Right atrium auricular region (tissue), 2 donors: ENCODE measurements around the gene SMYD4. TPM values are rescaled to one million over a fixed set of nuclear protein-coding genes. Genes with fewer than 3 reads are reported as not detected.
A peak's percentile ranks its signal among the peaks of the same experiment; 100 is the strongest.

Experiments used
- DNase-seq: peaks from one replicate; pipeline ENCODE4 v3.0.0-alpha.2; 2019; ENCODE audit warnings: low spot score
- H3K27ac ChIP-seq, 2 donors: fragments of 200-600 bp; sonication (generic); 1 replicate in 1 of 2; 2 replicates in 1 of 2; pipeline ENCODE4 v1.5.1; 2016 to 2019
- H3K27me3 ChIP-seq, 2 donors: fragments of 200-600 bp; sonication (generic); one replicate each; pipeline versions ENCODE4 v1.5.1 to v1.6.0; 2017 to 2019
- H3K36me3 ChIP-seq: fragments of 200-600 bp; sonication (generic); one replicate; pipeline ENCODE4 v1.5.1; 2016
- H3K4me1 ChIP-seq, 2 donors: fragments of 200-600 bp; sonication (generic); one replicate each; pipeline versions ENCODE4 v1.5.1 to v1.6.0; 2017 to 2019
- H3K4me3 ChIP-seq, 2 donors: fragments of 200-600 bp; sonication (generic); 1 replicate in 1 of 2; 2 replicates in 1 of 2; pipeline ENCODE4 v1.5.1; 2017 to 2019; ENCODE audit warnings: mild to moderate bottlenecking in 1 of 2, moderate library complexity in 1 of 2
- H3K9me3 ChIP-seq, 2 donors: fragments of 200-600 bp; sonication (generic); one replicate each; pipeline ENCODE4 v1.5.1; 2019
- total RNA-seq, 2 donors: library from RNA; depleted of rRNA; stranded (reverse); fragments of >200 nt; gene quantifications; one replicate each; pipeline ENCODE4 v1.1.0, GENCODE V29; 2016
- TF ChIP-seq, protein P1 (sequence below), 2 donors: fragments of 200-600 bp; sonication (generic); IDR thresholded peaks; one replicate each; pipeline ENCODE4 v1.5.1; 2019; ENCODE audit warnings: antibody characterized with exemption in 2 of 2

Gene SMYD4
- total RNA-seq, 2 donors from 2014 or later = 6.2 to 7.1 TPM

DNA sequence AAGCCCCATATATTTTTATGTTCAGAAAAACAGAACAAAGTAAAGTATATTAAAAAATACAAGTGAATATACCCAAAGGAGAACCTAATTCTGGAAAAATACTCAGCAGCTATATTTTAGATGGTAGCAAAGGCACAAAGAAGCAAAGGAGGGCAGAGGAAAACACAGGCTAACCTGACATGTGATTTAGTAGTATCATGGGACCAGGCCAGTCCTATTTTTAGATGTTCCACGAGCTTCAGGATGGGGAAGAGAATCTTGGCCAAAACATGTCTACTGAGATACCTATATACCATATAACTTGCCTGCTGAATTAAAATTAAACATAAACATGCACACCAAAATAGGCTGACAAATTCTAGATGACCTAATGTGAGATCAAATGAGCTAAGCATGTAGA is 32.9 kb downstream of the SMYD4 start:
- peak overlapping the region; percentile 80 to 90 for H3K27ac ChIP-seq
- TF ChIP-seq, protein P1, sequence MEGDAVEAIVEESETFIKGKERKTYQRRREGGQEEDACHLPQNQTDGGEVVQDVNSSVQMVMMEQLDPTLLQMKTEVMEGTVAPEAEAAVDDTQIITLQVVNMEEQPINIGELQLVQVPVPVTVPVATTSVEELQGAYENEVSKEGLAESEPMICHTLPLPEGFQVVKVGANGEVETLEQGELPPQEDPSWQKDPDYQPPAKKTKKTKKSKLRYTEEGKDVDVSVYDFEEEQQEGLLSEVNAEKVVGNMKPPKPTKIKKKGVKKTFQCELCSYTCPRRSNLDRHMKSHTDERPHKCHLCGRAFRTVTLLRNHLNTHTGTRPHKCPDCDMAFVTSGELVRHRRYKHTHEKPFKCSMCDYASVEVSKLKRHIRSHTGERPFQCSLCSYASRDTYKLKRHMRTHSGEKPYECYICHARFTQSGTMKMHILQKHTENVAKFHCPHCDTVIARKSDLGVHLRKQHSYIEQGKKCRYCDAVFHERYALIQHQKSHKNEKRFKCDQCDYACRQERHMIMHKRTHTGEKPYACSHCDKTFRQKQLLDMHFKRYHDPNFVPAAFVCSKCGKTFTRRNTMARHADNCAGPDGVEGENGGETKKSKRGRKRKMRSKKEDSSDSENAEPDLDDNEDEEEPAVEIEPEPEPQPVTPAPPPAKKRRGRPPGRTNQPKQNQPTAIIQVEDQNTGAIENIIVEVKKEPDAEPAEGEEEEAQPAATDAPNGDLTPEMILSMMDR (IDR thresholded peaks at IDR 0.05) = no peak
- H3K4me1 ChIP-seq = peaks cover 0 to 15% of the 10 kb centered on the region in 2 donors
- no peaks in the 10 kb centered on the region for H3K27me3 ChIP-seq
- H3K9me3 ChIP-seq = no peaks in the 10 kb centered on the region
- H3K36me3 ChIP-seq = no peaks in the 10 kb centered on the region
- no peak overlapping the region for H3K4me3 ChIP-seq
- DNase-seq = no peak

DNA sequence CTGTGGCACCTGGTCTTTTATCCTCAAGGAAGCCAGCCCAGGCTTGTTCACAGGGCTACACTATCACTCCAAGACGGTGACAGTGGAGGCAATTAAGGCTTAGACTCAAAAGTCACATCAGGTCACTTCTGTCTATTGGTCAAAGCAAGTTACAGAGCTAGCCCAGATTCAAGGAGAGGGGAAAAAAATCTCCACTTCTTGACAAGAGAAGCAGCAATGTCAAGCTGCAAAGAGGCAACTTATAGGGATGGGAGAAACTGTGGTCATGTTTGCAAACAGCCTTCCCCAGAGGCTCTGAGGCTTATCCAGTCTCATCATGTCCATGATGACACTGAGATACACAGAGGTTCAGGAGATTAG is 36.3 kb downstream of the SMYD4 start:
- DNase-seq = no peak
- no peaks in the 10 kb centered on the region for H3K27me3 ChIP-seq
- peaks cover 0 to 24% of the 10 kb centered on the region in 2 donors for H3K4me1 ChIP-seq
- H3K36me3 ChIP-seq = no peaks in the 10 kb centered on the region
- H3K4me3 ChIP-seq = no peak overlapping the region
- H3K27ac ChIP-seq = peak overlapping the region in 1 of 2 donors; percentile 24
- no peaks in the 10 kb centered on the region for H3K9me3 ChIP-seq
- TF ChIP-seq, protein P1 (IDR thresholded peaks at IDR 0.05) = no peak

DNA sequence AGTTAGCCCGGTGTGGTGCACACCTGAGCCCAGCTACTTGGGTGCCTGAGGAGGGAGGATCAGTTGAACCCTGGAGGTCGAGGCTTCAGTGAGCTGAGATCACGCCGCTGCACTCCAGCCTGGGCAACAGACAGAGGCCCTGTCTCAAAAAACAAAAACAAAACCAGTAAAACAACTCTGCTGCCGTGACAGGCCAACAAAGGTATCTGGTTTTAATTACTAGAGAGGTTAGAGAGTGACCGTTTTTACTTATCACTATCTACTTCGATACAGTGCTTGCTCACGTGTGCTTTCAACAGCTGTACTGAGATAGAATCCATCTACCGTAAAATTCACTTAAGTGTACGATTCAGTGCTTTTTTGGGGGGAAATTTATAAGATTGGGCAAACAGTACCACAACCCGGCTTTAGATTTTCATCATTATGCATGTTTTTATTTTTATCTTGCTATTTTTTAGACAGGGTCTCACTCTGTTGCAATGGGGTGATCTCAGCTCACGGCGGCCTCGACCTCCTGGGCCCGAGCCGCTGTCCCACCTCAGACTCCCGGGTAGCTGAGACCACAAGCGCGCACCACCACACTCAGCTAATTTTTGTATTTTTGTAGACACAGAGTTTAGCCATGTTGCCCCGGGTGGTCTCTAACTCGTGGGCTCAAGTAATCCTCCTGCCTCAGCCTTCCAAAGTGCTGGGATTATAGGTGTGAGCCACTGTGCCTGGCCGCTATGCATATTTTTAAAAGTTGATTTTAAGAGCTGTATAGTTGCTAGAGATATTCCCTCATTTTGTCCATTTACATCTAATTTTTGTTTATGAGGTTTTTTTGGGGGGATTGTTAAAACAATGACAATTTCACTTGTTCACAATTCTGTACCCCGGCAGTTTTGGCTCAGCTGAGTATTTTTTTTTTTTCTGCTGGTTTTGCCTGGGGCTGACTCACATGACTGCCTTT is 36.9 kb downstream of the SMYD4 start:
- Histone ChIP-seq H3K36me3 (no peaks in the 10 kb centered on the region), H3K4me3 (no peak overlapping the region), H3K4me1 (peaks cover 0 to 25% of the 10 kb centered on the region in 2 donors), H3K27me3 (no peaks in the 10 kb centered on the region), H3K27ac (peak overlapping the region; percentile 24 to 38), H3K9me3 (no peaks in the 10 kb centered on the region)
- TF ChIP-seq, protein P1 (IDR thresholded peaks at IDR 0.05) = no peak
- no peak for DNase-seq

DNA sequence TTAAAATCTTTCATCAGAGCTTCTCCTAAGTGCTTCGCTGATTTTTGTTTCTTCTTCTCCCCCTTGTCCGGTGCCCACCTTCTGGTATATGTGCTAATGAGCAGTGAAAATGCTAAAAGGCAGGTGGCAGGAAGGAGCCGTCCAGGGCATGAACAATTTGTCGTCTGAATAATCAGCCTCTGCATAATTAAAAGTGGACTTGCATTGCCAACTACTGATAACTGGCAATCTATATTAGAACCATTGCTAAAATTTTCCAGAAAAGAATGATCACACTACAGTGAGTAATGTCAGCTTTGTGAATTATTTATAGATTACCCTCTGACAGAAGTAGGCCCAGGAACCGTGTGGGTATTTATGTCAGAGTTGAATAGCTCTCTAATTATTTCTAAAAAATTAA is 39.8 kb downstream of the SMYD4 start:
- peak overlapping the region; percentile 2 to 26 for H3K27ac ChIP-seq
- no peaks in the 10 kb centered on the region for H3K27me3 ChIP-seq
- no peak for DNase-seq
- no peaks in the 10 kb centered on the region for H3K36me3 ChIP-seq
- peaks cover 0 to 41% of the 10 kb centered on the region in 2 donors for H3K4me1 ChIP-seq
- TF ChIP-seq, protein P1 (IDR thresholded peaks at IDR 0.05) = peak in 1 of 2 donors; percentile 45
- H3K9me3 ChIP-seq = no peaks in the 10 kb centered on the region
- H3K4me3 ChIP-seq = no peak overlapping the region

DNA sequence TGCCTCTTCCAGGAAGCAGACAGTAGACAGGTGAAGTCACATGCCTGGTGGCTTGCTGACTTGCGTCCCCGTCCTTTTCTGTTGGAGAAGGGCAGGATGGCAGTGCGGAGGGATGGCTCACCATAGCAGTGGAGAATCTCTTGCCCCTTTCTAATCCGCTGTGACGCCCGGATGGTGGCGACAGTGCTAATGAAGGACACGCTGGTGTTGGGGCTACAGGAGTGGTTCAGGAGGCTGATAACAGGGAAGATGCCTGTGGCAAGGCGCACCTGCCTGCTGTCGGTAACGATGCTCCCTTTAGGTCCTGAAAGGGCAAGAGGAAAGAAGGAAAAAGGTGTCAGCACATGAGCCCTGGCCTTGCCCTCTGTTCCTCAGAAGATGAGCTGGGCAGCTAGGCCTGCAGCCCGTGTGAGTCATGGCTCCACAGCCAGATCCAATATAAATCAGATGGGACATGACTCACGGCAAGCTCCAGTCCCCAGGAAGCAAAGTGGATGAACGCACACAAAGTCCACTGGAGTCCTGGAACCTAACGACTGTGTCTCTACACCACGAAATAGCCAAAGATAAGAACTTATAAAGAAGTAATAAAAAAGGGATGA is 42.3 kb downstream of the SMYD4 start:
- peak; percentile 94 for DNase-seq
- Histone ChIP-seq H3K9me3 (no peaks in the 10 kb centered on the region), H3K27me3 (no peaks in the 10 kb centered on the region), H3K4me1 (peaks cover 0 to 52% of the 10 kb centered on the region in 2 donors), H3K27ac (peak overlapping the region; percentile 77 to 95), H3K36me3 (no peaks in the 10 kb centered on the region), H3K4me3 (no peak overlapping the region)
- TF ChIP-seq, protein P1 (IDR thresholded peaks at IDR 0.05) = no peak
